ENCODE results near the gene OXSR1. TPM values are rescaled to one million over a fixed set of nuclear protein-coding genes. Genes with fewer than 3 reads are reported as not detected.

OXSR1 gene
- total RNA-seq, 4 donors from 2014 or later: 28.8 to 48.2 (median 37.6) TPM

GRCh38 chr3:38117748-38118420, 47.5 kb upstream of the OXSR1 start:
- Histone ChIP-seq H3K27ac (no peak overlapping the region), H3K9me3 (no peaks in the 10 kb centered on the region), H3K36me3 (peaks cover 24 to 35% (median 25%) of the 10 kb centered on the region in 3 donors), H3K4me3 (no peak overlapping the region), H3K27me3 (no peaks in the 10 kb centered on the region), H3K4me1 (no peaks in the 10 kb centered on the region)
- intact Hi-C loops (cut with DNase I): loop anchor here (10.0 kb wide), 2 partner anchors 73 to 357 kb away; no protein-coding TSS in a partner anchor
- WGBS, 2 donors: 22 to 36% methylated on average over 4 to 8 of the region's 11 CpGs
- DNase-seq: peak; percentile 7
- TF ChIP-seq CTCF (IDR thresholded peaks at IDR 0.05) (peak; percentile 53 to 88 (median 73)), POLR2A (IDR thresholded peaks at IDR 0.05) (no peak)

GRCh38 chr3:38118421-38119247, 46.7 kb upstream of the OXSR1 start:
- DNase-seq: no peak
- Histone ChIP-seq H3K27me3 (no peaks in the 10 kb centered on the region), H3K9me3 (no peaks in the 10 kb centered on the region), H3K4me1 (no peaks in the 10 kb centered on the region), H3K27ac (no peak overlapping the region), H3K4me3 (no peak overlapping the region), H3K36me3 (peaks cover 25 to 42% (median 27%) of the 10 kb centered on the region in 3 donors)
- WGBS, 2 donors: 84 to 85% methylated on average over 9 to 11 of the region's 13 CpGs
- TF ChIP-seq CTCF (IDR thresholded peaks at IDR 0.05) (no peak), POLR2A (IDR thresholded peaks at IDR 0.05) (no peak)
- intact Hi-C loops (cut with DNase I): loop anchor here (10.0 kb wide), 2 partner anchors 74 to 356 kb away; no protein-coding TSS in a partner anchor

- DNase-seq: no peak
- TF ChIP-seq POLR2A (IDR thresholded peaks at IDR 0.05): no peak
- no peak for TF ChIP-seq CTCF (IDR thresholded peaks at IDR 0.05)
- no peaks in the 10 kb centered on the region for H3K4me1 ChIP-seq
- H3K4me3 ChIP-seq: no peak overlapping the region
- no peaks in the 10 kb centered on the region for H3K9me3 ChIP-seq
- H3K27me3 ChIP-seq: no peaks in the 10 kb centered on the region
- intact Hi-C loops (cut with DNase I): loop anchor here (10.0 kb wide), 2 partner anchors 74 to 356 kb away; no protein-coding TSS in a partner anchor
- no peak overlapping the region for H3K27ac ChIP-seq
- peaks cover 25 to 48% (median 27%) of the 10 kb centered on the region in 3 donors for H3K36me3 ChIP-seq
- 80 to 100% methylated on average over 1 of the region's 1 CpG for WGBS, 2 donors
These were observed 46.1 kb upstream of the OXSR1 start for GRCh38 chr3:38119248-38119544.

- WGBS, 2 donors: 76 to 90% methylated on average over 4 to 6 of the region's 7 CpGs
- Histone ChIP-seq H3K27me3 (no peaks in the 10 kb centered on the region), H3K27ac (no peak overlapping the region), H3K4me1 (peaks cover 0 to 5% (median 0%) of the 10 kb centered on the region in 3 donors), H3K9me3 (no peaks in the 10 kb centered on the region), H3K4me3 (no peak overlapping the region), H3K36me3 (peaks cover 25 to 56% (median 27%) of the 10 kb centered on the region in 3 donors)
- intact Hi-C loops (cut with DNase I): loop anchor here (10.0 kb wide), 2 partner anchors 75 to 355 kb away; no protein-coding TSS in a partner anchor
- no peak for TF ChIP-seq CTCF (IDR thresholded peaks at IDR 0.05)
- no peak for TF ChIP-seq POLR2A (IDR thresholded peaks at IDR 0.05)
- DNase-seq: no peak
These were observed 45.3 kb upstream of the OXSR1 start for GRCh38 chr3:38119821-38120692.

Data from esophagus squamous epithelium (tissue), 5 donors.